Activated T-cell treated with anti-CD3 and anti-CD28 coated beads for 1 hour (primary cell): ENCODE measurements around the gene FTO.

Experiments used
- DNase-seq: peaks from one replicate; pipeline ENCODE4 v3.0.0-alpha.2; 2020; ENCODE audit warnings: low read depth

Gene FTO

DNA sequence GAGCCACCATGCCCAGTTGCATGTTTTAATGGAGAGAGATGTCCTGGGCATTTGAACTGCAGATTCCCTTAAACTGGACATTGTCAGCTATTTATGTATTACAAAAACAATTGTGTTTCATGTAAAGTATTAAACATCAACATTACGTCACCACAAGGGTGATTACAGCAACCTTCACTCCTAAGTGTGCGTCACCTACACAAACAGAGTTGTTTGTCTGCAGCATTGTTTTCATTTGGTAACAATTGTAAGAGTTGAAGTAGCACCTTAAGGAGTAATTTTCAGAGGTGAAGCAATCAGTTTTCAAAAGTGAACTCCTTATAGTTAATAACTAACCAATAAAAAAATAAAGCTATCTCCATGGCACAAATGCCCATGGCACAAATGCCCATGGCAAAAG, 311.2 kb downstream of the FTO start:
- no peak for DNase-seq

DNA sequence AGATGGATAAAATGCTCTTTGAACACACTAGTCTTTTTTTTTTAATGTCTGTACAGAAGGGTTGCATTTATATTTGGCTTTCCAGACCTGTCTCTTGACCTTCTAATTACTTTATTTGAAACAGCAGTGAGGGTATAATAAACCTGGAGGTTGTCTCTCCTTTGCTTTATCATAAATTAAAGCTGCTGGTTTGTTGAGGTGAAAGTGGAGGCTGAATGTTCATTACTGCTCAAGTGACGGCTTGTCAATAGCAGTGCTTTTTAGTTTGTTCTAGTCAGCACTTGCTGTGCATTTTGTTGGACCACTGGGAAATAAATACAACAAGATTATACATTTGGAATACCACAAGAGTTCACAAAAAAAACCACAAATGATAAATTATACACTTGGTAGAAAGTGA, 318.4 kb downstream of the FTO start:
- no peak for DNase-seq

DNA sequence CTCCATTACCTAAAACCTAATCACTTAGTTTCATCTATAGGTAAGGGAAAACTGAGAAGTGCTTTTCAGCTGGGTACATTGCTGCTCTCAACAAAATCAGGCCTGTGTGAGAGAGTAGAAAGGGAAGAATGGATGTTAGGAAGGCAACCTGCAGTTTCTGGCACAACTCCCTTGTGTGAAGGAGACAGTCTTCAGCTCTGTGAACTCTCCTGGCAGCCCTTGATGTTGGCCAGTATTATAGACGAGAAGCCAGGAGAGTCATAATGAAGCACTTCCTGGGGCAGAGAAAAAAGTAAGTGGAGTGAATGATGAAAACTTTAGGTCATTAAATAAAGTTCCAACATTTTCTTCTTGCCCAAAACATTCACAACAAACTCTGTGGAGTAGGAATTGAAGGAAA, 322.5 kb downstream of the FTO start:
- DNase-seq = no peak

DNA sequence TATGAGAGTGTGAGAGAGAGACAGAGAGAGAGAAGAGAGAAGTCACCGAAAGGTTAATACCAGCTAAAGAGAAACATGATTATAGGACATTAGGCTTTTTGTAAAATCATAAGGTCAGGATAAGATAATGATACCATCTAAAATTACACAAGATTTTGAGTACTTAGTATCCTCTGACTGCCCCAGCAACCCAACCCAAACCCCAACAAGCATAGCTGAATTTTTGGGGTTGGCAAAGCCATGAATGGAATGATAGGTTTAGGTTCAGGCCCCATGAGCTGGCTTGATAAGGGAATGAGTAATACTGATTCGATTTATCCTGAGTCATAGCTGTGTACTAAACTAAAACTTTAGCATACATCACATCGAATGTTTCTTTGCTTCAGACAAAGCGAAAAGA, 323.1 kb downstream of the FTO start:
- DNase-seq = no peak

DNA sequence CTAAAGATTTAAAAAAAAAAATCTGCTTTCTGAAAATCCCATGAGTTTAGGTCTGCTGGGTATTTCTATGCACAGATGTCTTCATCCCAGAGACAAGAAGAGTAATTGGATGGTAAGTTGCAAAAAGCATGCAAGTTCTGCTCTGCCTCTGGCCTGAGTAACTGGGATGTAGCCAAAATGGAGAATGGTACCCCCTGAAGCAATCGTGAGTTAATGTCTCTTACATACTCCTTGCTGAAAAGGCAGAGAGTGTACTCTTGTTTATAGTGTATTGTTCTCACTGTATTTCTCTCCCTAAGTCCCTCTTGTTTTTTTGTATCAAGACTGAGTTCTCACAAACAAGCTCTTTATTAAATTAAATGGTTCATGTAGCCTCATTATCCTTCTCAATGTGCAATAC, 323.6 kb downstream of the FTO start:
- DNase-seq = no peak

DNA sequence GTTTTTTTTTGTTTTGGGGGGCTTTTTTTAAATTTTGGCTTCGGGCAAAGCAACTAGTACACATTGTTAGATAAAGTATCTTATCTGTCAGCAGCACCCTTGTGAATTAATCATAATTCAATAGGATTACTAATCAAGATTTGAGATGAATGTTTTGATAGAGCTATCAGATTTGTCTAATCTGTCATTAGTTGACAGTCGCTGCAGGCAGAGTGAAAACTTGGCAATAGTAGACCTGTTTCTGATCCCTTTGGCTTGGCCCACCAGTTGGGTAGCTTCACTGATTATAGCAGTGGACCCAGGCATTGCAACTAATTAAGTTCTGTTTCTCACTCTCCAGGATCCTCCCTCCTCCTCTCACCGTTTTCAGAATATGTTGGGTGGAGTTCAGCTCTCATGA, 324.0 kb downstream of the FTO start:
- no peak for DNase-seq

DNA sequence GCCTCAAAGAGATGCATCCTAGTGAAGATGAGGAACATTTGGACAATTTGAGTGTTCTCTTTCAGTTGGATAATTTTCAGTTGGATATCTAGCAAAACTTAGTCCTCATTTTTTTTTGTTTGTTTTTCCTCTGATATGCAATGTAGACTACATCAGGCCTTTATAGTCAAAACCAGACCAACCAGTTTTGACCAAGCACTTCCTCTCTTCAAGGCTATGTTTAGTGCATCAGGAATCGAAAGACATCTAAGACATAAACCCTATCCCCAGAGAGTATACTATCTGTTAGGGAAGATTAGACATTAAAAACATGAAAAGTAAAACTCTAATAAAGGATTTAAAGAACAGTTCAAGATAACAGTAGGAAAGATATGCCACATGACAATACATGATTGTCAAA, 326.5 kb downstream of the FTO start:
- DNase-seq = no peak

DNA sequence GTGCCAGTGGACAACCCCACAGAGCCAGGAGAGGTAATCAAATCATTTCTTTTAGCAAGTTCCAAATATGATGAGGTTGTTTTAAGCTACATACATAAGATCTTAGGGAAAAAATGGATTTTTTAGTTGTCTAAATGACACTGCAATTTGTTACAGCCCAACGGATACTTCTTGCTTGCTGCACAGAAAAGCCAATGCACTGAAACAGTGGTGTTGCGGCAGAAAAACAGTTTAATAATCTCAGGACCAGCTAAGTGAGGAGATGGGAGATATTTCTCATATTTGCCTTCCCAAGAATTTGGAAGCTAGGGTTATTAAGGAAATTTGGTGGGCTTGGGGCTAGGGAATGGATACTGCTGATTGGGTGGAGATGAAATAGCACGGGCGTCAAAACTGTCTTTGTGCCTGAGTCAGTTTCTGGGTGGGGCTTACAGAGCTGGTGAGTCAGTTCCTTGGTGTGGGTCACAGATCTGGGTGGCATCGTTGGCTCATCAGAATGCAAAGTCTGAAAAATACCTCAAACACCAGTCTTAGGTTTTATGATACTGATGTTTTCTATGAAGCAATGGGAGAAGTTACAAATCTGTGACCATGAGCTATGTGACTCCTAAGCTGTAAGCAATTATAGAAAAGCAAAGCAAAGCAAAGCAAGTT, 327.3 kb downstream of the FTO start:
- no peak for DNase-seq

DNA sequence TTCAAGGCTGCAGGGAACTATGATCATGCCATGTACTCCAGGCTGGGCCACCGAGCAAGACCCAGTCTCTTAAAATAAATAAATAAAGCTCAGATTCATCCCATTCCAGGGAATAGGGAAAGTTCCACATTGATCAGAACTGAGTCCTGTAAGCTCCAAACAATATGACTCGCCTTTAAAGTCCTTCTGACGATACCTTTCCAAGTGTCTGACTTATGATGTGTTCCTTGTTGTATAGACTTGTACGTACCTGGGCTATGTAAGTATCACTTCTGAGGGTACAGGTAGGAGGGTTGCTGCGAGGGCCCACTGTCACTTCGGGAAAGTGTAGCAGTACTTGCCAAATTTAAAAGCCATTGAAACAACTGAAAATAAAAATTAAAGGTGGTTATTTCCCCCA, 329.8 kb downstream of the FTO start:
- DNase-seq = no peak

DNA sequence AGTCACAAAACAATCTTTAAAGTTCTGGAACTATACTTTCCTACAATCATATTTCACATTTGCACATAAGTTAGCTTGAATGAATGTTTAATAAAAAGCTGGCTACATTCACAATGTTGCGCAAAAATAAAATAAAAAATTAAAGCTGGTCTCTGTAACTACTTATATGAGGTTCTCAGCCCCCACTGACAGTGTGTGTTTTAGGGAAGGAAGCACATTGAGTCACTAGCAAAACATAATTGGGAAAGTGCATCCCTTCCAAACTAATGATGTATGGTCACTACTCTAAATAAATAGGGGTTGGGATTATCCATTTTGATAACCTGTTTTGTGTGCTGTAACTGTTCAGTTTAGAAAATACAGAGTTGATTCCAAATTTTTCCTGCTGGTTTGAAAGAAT, 330.7 kb downstream of the FTO start:
- DNase-seq = no peak

DNA sequence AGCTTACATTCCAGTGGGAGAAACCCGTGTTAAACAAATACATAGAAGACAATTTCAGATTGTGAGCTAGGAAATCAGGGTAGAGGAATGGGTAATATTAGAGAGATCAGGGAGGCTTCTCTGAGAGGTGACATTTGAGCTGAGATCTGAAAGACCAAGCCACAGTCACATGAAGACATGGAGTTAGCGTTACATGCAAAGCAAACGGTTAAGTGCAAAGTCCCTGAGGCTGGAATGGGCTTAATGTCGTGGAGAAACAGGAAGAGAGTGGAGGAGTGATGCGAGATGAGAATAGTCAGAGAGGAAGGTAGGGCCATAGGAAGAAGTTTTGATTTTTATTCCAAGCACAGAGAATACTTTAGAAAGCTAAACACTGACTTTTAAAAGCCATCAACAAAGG, 336.5 kb downstream of the FTO start:
- DNase-seq = no peak

DNA sequence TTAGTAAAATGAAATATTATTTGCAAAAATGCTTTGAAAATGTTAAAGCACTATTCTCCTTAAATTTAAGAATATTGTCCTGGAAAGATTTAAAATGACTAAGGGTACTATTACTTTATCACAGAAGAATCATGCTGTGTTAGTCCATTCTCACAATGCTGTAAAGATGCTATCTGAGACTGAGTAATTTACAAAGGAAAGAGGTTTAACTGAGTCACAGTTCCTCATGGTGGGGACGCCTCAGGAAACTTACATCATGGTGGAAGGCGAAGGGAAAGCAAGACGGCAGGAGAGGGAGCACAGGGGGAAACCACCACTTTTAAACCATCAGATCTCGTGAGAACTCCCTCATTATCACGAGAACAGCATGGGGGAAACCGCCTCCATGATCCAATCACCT, 337.0 kb downstream of the FTO start:
- no peak for DNase-seq

DNA sequence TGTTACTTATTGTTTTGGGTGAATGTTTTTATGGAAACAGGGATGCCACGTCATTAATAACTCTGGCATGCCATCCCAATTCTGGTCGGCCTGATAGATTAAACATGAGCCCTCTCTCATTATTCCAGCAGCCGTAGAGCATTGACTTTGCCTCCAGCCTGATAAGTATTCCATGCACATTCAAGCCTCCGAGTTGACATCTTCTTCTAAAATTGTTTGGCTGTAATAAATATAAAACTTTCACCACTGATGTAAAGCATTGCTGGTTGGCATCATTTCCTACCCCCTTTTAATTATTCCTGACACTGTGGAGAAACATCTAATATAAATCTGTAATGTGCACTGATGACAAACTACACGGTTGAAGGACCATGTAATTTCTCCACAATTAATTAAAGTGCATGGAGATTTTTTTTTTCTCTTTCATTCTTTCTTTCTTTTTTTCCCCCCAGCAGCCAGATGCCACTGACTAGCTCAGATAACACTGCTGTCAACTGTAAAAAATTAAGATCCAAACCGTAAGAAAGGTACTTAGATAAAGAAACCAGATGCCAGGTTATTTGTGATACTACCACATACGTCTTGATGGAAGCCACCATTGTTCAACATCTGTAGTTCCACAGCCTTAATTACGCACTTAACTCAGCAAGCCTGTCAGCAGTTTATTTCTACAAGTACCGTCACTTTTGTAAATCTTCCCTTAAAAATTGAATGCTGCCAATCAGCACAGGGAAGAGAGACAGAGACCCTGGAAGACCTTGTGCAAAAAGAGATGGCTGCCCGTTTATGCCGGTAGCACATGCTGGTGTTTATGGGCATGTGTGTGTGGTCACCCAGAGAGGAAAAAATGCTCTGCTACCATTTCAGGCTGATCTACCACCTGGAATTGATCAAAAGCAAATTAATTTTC, 344.9 kb downstream of the FTO start:
- no peak for DNase-seq

DNA sequence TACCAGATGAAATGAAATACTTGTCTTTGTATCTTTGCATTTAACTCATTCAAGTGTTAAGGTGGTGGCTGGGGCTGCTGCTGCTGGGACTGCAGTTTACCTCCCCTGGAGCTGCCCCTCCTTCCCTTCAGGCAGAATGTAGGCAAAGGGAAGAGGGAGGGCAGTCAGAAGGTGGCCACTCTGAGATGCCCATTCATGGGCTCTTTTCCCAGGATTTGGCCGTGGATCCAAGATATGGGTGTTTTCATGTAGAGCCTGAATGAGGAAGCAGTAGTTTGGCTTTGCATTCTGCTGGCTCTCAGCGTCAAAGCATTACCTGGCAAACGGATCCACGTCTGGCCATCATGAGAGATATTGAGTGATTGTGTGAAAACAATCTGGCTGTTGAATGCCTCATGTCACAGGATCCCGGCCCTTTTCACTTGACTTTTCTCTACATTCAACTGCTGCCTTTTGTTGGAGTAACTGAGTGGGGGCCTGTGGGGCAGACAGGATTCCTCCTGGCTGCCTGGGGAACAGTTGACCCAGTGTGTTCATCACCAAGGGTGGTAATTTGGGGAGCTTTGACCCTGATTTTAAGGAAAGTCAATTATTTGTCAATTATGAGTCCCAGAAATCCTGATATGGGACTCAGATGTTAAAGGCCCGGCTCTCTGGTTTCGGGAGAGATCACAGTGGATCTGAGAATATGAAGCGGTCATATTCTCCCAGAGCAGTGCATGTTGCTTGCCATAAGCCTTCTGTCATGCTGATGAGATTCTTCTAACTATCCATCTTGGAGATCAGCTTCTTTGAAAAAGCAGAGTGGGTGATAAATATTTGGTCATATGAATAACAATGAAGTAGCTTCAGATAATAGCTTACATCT, 345.9 kb downstream of the FTO start:
- DNase-seq = no peak

DNA sequence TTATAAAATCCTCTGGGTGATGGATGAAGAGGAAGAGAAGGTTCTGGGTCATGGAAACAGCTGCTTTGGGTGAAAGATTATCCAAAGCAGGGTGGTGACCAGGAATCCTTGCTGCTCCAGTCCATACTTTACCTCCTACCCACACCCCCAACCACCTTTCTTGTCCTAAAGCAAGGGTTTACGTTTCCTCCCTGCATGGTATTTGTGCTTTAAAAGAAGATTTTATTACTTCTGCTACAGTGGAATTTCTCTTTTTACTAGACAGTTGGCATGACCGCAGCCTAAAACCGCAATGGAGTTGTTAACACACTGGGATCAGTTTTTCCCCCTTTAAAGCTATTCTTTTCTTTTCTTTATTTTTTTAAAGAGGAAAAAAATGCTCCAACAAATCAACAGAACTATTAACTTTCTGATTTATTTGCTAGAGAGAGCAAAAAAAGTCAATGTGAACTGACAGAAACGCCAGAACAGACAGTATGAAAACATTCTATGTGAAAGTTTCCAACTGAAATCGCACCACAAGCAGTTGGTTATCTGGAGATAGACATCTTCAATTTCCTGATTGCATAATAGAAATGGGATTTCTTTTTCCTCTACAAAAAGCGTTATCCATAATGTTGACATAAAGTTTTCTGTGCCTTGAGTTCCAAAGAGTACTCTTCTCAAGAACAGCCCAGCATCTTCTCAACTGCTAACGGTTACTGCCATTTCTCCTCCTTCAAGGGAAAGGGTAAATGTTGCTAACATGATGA, 346.7 kb downstream of the FTO start:
- DNase-seq = no peak

DNA sequence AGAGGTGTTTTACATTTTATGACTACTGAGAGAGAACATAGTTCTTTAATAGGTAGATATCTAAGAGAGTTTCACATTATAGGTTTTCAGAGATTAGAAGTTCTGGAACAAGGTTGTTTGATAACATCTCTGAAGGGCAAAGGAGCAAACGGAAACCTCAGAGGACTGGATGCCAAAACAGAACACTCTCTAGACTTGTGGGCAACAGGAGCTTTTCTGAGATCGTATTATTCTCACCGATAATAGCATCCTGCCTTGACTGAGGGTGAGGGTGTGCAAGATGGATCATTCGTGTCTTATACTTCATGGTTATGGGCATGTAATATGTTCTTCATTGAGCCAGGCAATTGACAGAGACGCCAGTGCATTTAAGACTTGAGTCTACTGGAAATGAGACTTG, 347.9 kb downstream of the FTO start:
- DNase-seq = no peak

DNA sequence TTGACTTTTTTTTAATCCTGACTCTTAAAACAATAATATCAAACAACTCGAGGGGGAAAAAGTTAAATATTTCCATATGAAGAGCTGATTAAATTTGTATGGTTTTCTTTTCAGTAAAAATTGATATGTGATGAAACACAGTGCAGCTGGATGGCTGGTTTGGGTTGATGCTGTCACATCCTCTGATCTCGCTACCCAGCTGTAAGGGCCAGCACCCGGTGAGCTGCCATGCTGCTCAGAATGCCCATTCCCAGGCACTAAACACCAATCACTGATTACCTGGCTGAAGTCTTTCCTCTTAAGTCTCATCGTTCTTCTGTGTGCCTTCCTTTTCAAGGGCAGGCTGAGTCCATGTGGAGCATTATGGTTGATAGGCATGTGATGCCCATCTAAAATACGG, 348.3 kb downstream of the FTO start:
- no peak for DNase-seq

DNA sequence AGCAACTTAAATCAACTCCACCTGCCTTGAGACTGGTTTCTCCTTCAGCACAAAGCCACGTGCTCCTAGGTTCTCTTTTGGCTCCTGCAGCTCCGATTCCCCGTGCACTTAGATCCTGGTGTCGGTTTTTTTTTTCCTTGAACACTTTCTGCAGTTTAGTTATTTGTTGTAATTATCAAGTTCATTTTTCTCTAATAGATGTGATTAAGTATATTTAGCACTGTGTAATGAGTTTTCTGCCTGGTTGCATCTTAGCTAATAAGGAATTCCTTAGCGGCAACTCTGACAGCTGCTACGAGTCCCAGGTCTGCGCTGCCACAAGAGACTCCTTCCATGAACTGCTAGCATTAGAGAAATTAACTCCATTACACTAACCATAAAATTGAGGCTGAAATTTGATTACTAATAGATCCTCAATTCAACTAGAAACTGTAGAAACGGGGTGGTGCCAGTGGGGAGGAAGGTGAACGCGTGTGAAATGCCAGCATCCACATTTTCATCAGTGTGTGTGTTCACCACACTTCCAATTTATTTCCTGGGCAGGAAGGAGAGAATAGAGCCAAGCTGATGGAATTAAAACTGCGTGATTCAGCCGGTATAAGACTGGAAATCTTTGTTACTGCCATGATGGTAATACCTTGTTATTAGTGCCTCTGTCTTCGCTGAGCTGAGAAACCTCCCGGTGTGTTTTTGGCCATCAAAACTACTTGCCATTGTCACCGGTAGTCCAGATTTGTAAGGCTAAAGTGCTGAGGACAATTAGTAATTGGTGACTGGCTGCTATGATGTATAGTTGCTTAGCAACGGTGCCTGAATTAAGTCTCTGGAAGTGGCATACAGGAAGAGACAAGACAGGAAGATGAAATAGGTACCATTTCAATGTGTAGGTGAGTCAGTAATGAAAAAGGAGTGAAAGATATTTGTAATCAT, 350.2 kb downstream of the FTO start:
- no peak for DNase-seq

DNA sequence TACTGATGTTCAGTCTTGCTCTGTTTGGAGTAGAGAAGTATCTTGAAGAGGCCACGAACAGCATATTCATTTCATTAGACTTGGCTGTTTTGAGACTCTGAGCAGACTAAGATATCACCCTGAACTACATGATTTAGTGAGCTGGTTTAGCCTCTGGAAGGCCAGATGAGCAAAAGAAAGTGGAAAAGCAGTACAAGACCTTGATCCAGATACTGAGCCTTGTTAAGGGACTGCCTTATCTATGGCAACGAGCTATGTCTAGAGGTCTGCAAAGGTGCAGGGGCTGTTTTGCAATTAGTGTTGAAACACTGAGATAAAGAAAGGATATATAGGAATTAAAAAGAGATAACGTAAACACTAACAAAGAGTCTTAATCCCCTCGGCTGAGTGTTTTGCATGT, 351.2 kb downstream of the FTO start:
- no peak for DNase-seq

DNA sequence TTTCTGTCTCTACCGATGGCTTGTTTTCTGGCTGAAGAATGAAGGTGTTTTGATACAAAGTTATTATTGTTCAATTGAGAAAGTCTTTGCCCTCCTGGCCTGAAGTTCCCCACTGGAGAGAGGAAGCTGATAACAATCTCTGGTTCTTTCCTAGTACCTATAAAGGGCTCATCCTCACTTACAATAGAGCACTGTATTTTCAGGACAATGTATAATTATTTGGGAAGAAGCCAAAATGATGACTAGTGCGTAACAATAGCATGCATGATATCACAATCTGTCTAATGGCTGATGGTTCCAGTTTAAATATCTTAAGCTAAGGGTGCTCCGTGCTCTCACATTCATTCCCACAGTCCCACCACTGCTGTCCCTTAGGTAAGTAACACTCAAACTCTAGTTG, 351.9 kb downstream of the FTO start:
- no peak for DNase-seq

DNA sequence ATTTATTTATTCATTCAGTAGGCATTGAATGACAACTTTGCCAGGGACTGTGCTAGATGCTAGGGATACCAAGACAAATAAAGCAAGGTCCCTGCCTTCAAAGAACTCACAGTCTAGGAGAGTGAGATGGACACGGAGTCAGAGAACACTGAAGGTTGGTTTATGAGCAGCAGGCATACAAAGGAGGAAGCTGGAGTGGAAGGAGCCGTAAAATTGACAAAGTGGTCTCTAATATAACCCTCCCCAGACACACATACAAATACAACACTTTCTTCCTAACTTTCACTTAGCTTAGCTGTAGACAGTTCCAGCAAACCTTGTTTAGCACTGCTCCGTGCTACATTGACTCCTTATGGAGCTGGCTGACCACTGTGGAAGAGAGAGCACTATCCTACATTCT, 353.0 kb downstream of the FTO start:
- no peak for DNase-seq
